GM21360 (cell line): ENCODE data around the gene LCN6.
"Not testable (repeated sequence)": the region's sequence is repeated elsewhere in the genome, so short reads cannot be mapped to it uniquely, and the experiment has no call there.

ENCODE experiments used
- ATAC-seq: cut with Tn5 transposase; IDR thresholded peaks from one replicate; pipeline ENCODE4 v1.9.1; 2021; ENCODE audit warnings: mild to moderate bottlenecking, moderate library complexity; ENCODE audit not compliant: unreplicated experiment

Gene LCN6

DNA sequence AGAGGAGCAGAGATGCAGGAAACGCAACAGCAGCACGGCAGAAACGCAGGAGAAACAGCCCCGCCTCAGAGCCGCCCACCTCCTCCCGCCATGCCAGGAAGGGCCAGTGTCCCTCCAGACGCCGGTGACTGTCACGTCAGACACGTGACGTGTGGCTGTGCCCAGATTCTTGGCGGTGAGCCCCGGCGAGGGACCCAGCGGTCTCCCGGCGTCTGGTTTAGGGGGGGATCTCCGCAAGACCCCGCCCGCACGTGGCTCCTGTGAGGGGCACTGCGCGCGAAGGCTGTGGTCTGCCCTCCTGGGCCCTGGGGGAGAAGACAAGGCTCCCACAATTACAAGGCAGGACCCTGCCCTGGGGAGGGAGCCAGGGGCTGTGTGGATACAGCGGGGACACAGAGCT is 12.1 kb upstream of the LCN6 start:
- no peak for ATAC-seq

GRCh38 chr9:136759436-136760325 is 11.4 kb upstream of the LCN6 start:
- no peak for ATAC-seq

DNA sequence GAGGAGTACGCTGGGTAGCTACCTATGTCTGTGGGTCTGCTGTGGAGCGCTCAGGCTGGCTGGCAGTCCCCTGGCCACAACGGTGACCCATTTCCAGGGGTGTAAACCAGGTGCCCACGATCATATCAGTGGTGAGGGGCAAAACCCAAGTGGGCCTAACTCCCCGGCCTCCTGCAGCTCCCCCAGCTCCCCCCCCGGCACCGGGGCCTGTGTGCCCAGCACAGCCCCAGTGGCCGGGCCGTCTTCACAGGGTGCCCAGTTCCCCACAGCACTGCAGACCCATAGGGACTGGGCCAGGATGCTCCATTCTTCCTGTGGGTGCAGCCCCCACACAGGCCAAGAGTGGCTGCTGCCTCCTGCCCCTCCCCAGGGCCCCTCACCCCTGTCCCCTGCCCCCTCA is 10.7 kb upstream of the LCN6 start:
- ATAC-seq = no peak

DNA sequence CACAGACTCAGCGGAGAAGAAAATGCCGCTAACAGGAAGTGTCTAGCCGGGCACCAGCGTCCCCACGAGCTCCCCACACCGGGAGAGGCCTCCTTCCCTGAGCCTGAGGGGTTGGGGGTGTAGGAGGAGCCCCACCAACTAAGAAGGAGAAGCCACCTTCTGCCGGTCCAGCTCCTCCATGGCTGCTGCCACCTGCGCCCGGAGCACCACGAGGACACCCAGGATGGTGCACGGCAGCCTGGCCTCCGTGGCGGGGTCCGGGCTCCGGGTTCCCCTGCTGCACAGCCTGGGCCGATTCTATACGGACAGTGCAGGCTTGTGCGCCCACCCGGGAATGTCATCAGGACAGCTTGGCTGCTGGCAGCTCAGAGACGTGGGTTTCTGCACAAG is 9.4 kb upstream of the LCN6 start:
- no peak for ATAC-seq

DNA sequence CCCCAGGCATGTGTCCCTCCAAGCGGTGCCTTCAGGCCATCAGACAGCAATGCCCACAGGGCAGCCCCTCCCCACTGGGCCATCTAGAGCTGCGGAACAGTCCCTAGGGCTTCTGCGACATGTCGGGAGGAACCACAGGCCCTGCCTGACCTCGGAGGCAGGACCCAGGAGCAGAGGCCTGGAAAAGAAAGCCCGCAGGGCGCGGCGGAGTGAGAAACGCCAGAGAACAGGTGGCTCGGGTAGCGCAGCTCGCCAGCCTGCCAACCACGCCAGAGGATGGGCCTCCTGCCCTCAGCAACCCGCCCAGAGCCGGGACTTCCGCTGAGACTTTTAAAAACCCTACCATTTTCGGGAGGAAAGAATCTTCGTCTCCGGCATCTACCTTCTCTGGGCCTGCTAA is 9.0 kb upstream of the LCN6 start:
- ATAC-seq = no peak

- no peak for ATAC-seq
These were observed 8.5 kb upstream of the LCN6 start for GRCh38 chr9:136756836-136757235.

DNA sequence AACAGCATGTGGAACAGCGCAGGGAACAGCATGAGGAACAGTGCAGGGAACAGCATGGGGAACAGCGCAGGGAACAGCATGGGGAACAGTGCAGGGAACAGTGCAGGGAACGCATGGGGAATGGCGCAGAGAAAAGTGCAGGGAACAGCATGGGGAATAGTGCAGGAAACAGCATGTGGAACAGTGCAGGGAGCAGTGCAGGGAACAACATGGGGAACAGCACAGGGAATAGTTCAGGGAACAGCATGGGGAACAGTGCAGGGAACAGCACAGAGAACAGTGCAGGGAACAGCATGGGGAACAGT is 7.8 kb upstream of the LCN6 start:
- no peak for ATAC-seq

GRCh38 chr9:136755302-136756133 is 7.2 kb upstream of the LCN6 start:
- not testable (repeated sequence) for ATAC-seq

- ATAC-seq = no peak
These were observed 6.4 kb upstream of the LCN6 start for GRCh38 chr9:136754626-136755301.

GRCh38 chr9:136754059-136754572 is 5.8 kb upstream of the LCN6 start:
- ATAC-seq = no peak

DNA sequence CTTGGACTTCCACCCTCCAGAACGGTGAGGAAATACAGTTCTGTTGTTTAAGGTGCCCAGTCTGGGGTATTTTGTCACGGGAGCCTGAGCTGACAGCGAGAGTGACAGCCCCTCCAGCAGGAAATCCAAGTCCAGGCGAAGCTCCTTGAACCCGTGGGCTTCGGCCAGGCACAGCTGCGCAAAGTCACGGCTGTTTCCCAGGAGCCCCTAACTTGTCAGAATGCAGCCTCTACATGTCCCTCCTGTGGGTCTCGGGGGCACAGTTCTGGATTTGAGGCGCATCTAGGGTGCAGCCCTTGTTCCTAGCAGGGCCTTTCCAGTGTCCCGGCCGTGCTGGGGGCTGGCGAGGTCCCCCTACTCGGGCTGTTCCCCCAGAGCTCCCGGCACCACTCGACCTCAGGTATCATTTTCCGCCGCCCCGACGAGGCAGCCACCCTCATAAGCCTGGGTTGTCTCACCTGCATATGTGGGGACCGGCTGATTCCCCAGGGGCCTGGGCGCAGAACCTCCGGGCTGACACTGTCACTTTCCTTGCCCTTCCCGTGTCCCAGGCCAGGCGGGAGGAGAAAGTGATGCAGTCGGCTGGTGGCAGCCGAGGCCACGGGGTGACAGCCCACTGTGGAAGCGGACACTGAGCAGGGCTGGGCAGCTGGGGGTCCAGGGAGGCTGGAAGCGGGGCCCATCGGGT is 5.2 kb upstream of the LCN6 start:
- no peak for ATAC-seq

- ATAC-seq = no peak
These were observed 3.5 kb upstream of the LCN6 start for GRCh38 chr9:136751814-136752213.

GRCh38 chr9:136751244-136751643 is 2.9 kb upstream of the LCN6 start:
- ATAC-seq = no peak

- ATAC-seq = no peak
These were observed 2.2 kb upstream of the LCN6 start for GRCh38 chr9:136750526-136750925.

- ATAC-seq = no peak
These were observed 614 bp upstream of the LCN6 start for GRCh38 chr9:136748666-136749611.

DNA sequence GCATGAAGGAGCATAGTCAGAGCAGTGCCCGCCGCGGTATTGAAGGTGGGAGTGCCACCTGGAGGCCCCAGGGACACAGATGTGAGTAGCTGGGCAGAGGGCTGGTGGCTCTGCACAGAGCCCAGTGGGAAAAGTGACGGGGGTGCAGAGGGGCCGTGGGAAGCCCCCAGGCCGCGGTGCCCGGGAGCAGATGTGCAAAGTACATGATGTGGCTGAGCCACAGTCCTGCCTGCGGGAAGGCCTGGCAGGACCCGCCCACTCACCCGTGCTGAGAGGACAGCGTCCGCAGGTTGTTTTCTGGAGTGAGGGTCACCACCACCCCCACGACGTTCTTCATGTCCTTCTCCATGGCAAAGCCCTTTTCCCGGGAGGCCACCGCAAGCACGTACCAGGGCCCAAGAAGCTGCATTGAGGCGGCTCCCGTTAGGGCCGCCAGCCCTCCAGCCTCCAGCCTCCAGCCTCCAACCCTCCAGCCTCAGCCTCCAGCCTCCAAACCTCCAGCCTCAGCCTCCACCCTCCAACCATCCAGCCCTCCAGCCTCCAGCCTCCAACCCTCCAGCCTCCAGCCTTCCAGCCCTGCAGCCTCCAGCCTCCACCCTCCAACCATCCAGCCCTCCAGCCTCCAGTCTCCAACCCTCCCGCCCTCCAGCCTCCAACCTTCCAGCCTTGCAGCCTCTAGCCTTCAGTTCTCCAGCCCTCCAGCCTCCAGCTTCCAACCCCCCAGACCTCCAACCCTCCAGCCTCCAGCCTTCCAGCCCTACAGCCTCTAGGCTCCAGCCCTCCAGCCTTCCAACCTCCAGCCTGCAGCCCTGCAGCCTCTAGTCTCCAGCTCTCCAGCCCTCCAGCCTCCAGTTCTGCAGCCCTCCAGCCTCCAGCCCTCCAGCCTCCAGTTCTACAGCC is 914 bp downstream of the LCN6 start:
- no peak for ATAC-seq

- no peak for ATAC-seq
These were observed 1.7 kb downstream of the LCN6 start for GRCh38 chr9:136746621-136747020.

DNA sequence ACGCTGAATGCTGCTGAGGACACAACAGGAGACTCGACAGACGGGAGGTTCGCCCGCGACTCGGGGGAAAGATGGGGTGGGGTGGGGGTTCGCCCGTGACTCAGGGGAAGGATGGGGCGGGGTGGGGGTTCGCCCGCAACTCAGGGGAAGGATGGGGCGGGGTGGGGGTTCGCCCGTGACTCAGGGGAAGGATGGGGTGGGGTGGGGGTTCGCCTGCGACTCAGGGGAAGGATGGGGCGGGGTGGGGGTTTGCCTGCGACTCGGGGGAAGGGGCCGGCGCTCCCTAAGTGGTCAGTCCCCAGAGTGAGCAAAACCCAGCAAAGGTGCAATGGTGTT is 2.2 kb downstream of the LCN6 start:
- ATAC-seq = no peak
